Right cardiac atrium (tissue), 5 donors: ENCODE results near the gene SHISA3. TPM values are rescaled to one million over a fixed set of nuclear protein-coding genes. Genes with fewer than 3 reads are reported as not detected.

Experiments used
- ATAC-seq, 2 donors: fragments of 200-7000 bp; cut with Tn5 transposase; one replicate each; pipeline versions ENCODE4 v1.8.0 to v1.9.1; 2020; ENCODE audit warnings: moderate library complexity in 2 of 2, mild to moderate bottlenecking in 1 of 2
- DNase-seq, 3 donors: peaks; one replicate each; pipeline ENCODE4 v3.0.0-alpha.2; 2020
- H3K27ac ChIP-seq: one replicate; pipeline ENCODE4 v1.5.1; 2013; ENCODE audit warnings: mild to moderate bottlenecking, low read length, control low read depth, moderate library complexity
- H3K27me3 ChIP-seq: one replicate; pipeline ENCODE4 v1.6.1; 2013; ENCODE audit not compliant: control insufficient read depth, insufficient read depth
- H3K4me1 ChIP-seq: one replicate; pipeline ENCODE4 v1.6.1; 2013; ENCODE audit warnings: low read length; ENCODE audit not compliant: control insufficient read depth, insufficient read depth
- H3K4me3 ChIP-seq: one replicate; pipeline ENCODE4 v1.5.1; 2013; ENCODE audit warnings: low read length, control low read depth
- H3K9me3 ChIP-seq: one replicate; pipeline ENCODE4 v1.6.1; 2013; ENCODE audit warnings: low read length; ENCODE audit not compliant: control insufficient read depth
- WGBS: extraction: QIAGEN DNeasy Blood & Tissue Kit; methylation state at CpG from one replicate; pipeline ENCODE4 v1.1.7; 2013; 5-methylcytosine and 5-hydroxymethylcytosine counted together
- intact Hi-C, 4 donors: fragments of 100-400 bp; cut with DNase I; formaldehyde crosslinking; loops; one replicate each; pipeline versions ENCODE4 v1.11.0 to v1.14.0; 2022 to 2023
- polyA plus RNA-seq: library from polyadenylated mRNA; stranded (reverse); fragments of 200-250 nt; gene quantifications from one replicate; pipeline ENCODE4 v1.2.3, GENCODE V29; 2013
- total RNA-seq, 4 donors: library from RNA; stranded (reverse); fragmentation: NEBNext Ultra II Directional; extraction: Animal tissue kit (Norgen Biotek cat#: 25700); gene quantifications; one replicate each; pipeline ENCODE4 v1.2.1, GENCODE V29; 2021
- donor health status: healthy with polysubstance abuse.
- donor health status: DM: no; HTN: yes; CAD: no.
- donor health status: DM: no; HTN: no; CAD: no.
- donor health status: DM: no; HTN: yes; CAD: no; lungs with severe emphysema.
- donor health status: DM: yes; HTN: yes; CAD: no.

SHISA3 gene
- total and polyA plus RNA-seq, 5 donors, result 3.5 to 12.2 (median 9.2) TPM

DNA sequence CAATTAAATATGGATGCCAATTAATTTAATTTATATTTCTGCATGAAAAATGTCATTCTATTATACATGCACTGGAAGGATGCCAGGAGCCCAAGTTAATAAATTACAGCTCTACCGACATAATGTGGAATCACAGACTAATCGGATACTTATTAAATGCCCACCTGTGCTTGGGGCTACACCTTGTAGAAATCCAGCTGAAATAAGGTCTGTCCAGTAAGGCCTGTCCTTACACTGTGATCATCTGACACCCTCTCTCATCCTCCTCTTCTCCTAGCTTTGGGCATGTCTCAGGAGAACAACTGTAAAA, 6.0 kb upstream of the SHISA3 start:
- ATAC-seq (no peak), DNase-seq (no peak)
- no peak overlapping the region for H3K27ac ChIP-seq
- WGBS, result 93% methylated on average over 2 of the region's 2 CpGs
- no peaks in the 10 kb centered on the region for H3K27me3 ChIP-seq
- intact Hi-C loops, result no loop called here
- no peak overlapping the region for H3K4me3 ChIP-seq
- H3K9me3 ChIP-seq, result no peaks in the 10 kb centered on the region
- no peaks in the 10 kb centered on the region for H3K4me1 ChIP-seq

- H3K9me3 ChIP-seq, result no peaks in the 10 kb centered on the region
- no peak overlapping the region for H3K27ac ChIP-seq
- H3K27me3 ChIP-seq, result no peaks in the 10 kb centered on the region
- ATAC-seq, result peak; percentile 90 to 91
- H3K4me3 ChIP-seq, result no peak overlapping the region
- intact Hi-C loops, result no loop called here
- H3K4me1 ChIP-seq, result no peaks in the 10 kb centered on the region
- WGBS, result 43% methylated on average over 5 of the region's 5 CpGs
- DNase-seq, result peak; percentile 36 to 68 (median 61)
Observed at GRCh38 chr4:42391981-42392380, 5.3 kb upstream of the SHISA3 start.

DNA sequence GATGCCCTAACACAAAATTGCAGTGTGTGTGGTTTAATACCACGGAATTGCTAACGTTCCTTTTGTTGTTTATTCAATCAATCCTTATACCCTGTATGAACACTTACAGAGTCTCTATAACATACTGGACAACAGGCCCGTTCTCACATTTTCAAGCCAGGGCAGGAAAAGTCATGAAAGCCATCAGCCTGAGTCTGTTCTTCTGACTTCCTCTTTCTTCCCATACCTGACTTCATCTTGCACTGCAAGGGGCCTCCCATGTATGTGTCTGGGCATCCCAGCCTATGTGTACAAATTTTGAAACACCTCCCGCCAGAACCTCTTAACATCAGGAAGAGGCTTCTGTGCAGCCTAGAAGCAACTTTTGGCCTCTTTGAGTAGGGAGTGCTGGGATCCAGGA, 4.9 kb upstream of the SHISA3 start:
- no peak for DNase-seq
- Histone ChIP-seq H3K27ac (no peak overlapping the region), H3K4me1 (no peaks in the 10 kb centered on the region), H3K4me3 (no peak overlapping the region), H3K9me3 (no peaks in the 10 kb centered on the region), H3K27me3 (no peaks in the 10 kb centered on the region)
- ATAC-seq, result no peak
- intact Hi-C loops, result no loop called here
- WGBS, result 89% methylated on average over 4 of the region's 4 CpGs

DNA sequence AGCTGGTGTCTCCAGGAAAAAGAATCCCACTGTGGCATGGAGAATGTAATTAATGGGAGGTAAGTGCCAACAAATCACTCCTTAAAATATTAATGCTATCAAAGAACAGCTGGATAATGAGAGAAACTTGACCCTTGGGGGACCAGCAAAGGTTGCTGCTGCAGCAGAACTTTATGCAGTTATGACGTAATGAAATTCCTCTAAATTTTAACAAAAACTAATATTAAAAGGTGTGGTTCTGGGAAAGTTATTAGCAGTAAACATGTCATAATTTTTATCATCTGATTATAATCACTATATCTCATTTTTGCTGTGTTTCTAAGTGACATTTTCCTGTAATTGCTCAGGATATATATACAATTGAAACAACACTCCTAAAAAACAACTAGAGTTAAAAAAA, 1.7 kb upstream of the SHISA3 start:
- Histone ChIP-seq H3K27me3 (no peaks in the 10 kb centered on the region), H3K27ac (no peak overlapping the region), H3K4me1 (no peaks in the 10 kb centered on the region), H3K4me3 (no peak overlapping the region), H3K9me3 (no peaks in the 10 kb centered on the region)
- intact Hi-C loops, result no loop called here
- DNase-seq (no peak), ATAC-seq (no peak)
- WGBS, result 90% methylated on average over 1 of the region's 1 CpG

- Histone ChIP-seq H3K27ac (no peak overlapping the region), H3K27me3 (no peaks in the 10 kb centered on the region), H3K4me1 (no peaks in the 10 kb centered on the region), H3K9me3 (no peaks in the 10 kb centered on the region), H3K4me3 (peak overlapping the region; percentile 76)
- DNase-seq (no peak), ATAC-seq (no peak)
- 43% methylated on average over 17 of the region's 17 CpGs for WGBS
- intact Hi-C loops, result no loop called here
Observed at GRCh38 chr4:42396361-42396751, 932 bp upstream of the SHISA3 start.

- DNase-seq, result peak; percentile 27 to 76 (median 72)
- H3K27ac ChIP-seq, result no peak overlapping the region
- no peaks in the 10 kb centered on the region for H3K27me3 ChIP-seq
- H3K9me3 ChIP-seq, result no peaks in the 10 kb centered on the region
- H3K4me3 ChIP-seq, result peak overlapping the region; percentile 76
- intact Hi-C loops, result no loop called here
- ATAC-seq, result peak; percentile 55 to 63
- WGBS, result under 1% methylated on average over 52 of the region's 52 CpGs
- H3K4me1 ChIP-seq, result no peaks in the 10 kb centered on the region
Observed at GRCh38 chr4:42397635-42398170, 415 bp downstream of the SHISA3 start.

DNA sequence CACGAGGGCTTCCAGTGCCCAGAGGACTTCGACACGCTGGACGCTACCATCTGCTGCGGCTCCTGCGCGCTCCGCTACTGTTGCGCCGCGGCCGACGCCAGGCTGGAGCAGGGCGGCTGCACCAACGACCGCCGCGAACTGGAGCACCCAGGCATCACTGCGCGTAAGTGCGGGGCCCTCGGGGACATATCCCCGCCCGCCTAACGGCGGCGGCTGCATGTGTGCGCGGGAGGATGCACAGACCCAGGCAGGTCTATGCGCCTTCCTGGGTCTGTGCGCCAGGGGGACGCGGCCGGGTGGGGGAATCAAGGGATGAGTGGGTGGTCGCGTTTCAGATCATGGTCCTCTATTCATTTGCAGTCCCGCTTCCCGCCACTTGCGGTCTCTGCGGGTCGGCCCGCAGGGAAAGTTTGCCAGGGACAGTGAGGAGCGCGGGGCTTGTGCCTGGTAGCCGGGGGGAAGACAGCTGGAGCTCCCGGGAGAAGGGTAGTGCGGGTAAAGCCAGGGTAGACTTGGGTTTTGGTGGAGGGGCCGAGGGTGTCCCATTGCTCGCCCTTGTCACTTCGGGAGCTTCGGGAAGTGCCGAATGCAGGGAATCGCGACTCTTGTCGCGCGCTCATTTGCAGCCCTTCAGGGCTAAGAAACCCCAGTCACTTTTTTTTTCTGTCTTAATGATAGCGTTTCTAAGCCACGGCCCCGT, 1.0 kb downstream of the SHISA3 start:
- H3K9me3 ChIP-seq, result no peaks in the 10 kb centered on the region
- H3K4me3 ChIP-seq, result peak overlapping the region; percentile 76
- H3K27me3 ChIP-seq, result no peaks in the 10 kb centered on the region
- H3K4me1 ChIP-seq, result no peaks in the 10 kb centered on the region
- H3K27ac ChIP-seq, result no peak overlapping the region
- DNase-seq, result peak; percentile 34 to 67 (median 44)
- ATAC-seq, result peak; percentile 34 to 66
- intact Hi-C loops, result no loop called here
- under 1% methylated on average over 60 of the region's 60 CpGs for WGBS

GRCh38 chr4:42398871-42399331, 1.6 kb downstream of the SHISA3 start:
- Histone ChIP-seq H3K27ac (no peak overlapping the region), H3K9me3 (no peaks in the 10 kb centered on the region), H3K4me1 (no peaks in the 10 kb centered on the region), H3K27me3 (no peaks in the 10 kb centered on the region), H3K4me3 (peak overlapping the region; percentile 76)
- peak in 1 of 2 donors; percentile 31 for ATAC-seq
- intact Hi-C loops, result no loop called here
- DNase-seq, result peak in 1 of 3 donors; percentile 53
- whole genome bisulfite sequencing, result 7% methylated on average over 24 of the region's 24 CpGs

GRCh38 chr4:42399393-42399792, 2.1 kb downstream of the SHISA3 start:
- peak; percentile 31 to 36 for ATAC-seq
- intact Hi-C loops, result no loop called here

DNA sequence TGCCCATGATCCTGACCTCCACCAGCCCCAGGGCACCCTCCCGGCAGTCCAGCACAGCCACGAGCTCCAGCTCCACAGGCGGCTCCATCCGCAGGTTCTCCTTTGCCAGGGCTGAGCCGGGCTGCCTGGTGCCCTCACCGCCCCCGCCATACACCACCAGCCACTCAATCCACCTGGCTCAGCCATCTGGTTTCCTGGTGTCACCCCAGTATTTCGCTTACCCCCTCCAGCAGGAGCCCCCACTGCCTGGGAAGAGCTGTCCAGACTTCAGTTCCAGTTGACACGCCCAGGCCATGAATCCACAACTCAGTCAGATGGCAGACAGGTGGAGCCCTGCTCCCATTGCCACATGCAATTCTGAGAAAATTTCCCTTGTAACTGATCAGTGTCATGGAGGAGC, 3.9 kb downstream of the SHISA3 start:
- DNase-seq (peak in 1 of 3 donors; percentile 48), ATAC-seq (no peak)
- H3K4me3 ChIP-seq, result no peak overlapping the region
- no peaks in the 10 kb centered on the region for H3K27me3 ChIP-seq
- no peaks in the 10 kb centered on the region for H3K9me3 ChIP-seq
- intact Hi-C loops, result no loop called here
- no peaks in the 10 kb centered on the region for H3K4me1 ChIP-seq
- WGBS, result 62% methylated on average over 9 of the region's 9 CpGs
- H3K27ac ChIP-seq, result no peak overlapping the region

More at GRCh38 chr4:42399393-42399792, 2.1 kb downstream of the SHISA3 start:
- Histone ChIP-seq H3K27ac (no peak overlapping the region), H3K4me1 (no peaks in the 10 kb centered on the region), H3K4me3 (peak overlapping the region; percentile 76), H3K27me3 (no peaks in the 10 kb centered on the region), H3K9me3 (no peaks in the 10 kb centered on the region)
- WGBS, result 27% methylated on average over 10 of the region's 10 CpGs
- DNase-seq, result peak in 1 of 3 donors; percentile 51

GRCh38 chr4:42404001-42404400, 6.7 kb downstream of the SHISA3 start:
- 75% methylated on average over 6 of the region's 6 CpGs for WGBS
- no peaks in the 10 kb centered on the region for H3K27me3 ChIP-seq
- no peak for ATAC-seq
- H3K27ac ChIP-seq, result no peak overlapping the region
- no peaks in the 10 kb centered on the region for H3K9me3 ChIP-seq
- no peak overlapping the region for H3K4me3 ChIP-seq
- DNase-seq, result no peak
- intact Hi-C loops, result no loop called here
- H3K4me1 ChIP-seq, result no peaks in the 10 kb centered on the region
